SH-SY5Y (cell line): ENCODE results near the gene SENP1.

Source experiments
- GATA2 ChIP-seq: IDR thresholded peaks from 2 replicates; pipeline ENCODE4 v1.6.1; 2011; ENCODE audit warnings: mild to moderate bottlenecking, low read depth, low read length
- GATA3 ChIP-seq: IDR thresholded peaks from 2 replicates; pipeline ENCODE4 v1.6.1; 2011; ENCODE audit warnings: low read depth, mild to moderate bottlenecking, low read length, moderate library complexity

GRCh38 chr12:48122065-48122834 lies 16.4 kb upstream of the SENP1 start:
- TF ChIP-seq GATA3 (no peak), GATA2 (no peak)
